Measurements from ENCODE around the gene CLCN6. TPM values are rescaled to one million over a fixed set of nuclear protein-coding genes. Genes with fewer than 3 reads are reported as not detected.

CLCN6 gene
- total RNA-seq, 1 experiment from 2014 or later = 17.4 TPM

- intact Hi-C loops (cut with micrococcal nuclease; ENCODE audit: unreplicated experiment) = no loop called here
- no TSS peak for BruUV-seq (replicated peaks)
- CTCF ChIA-PET = no interaction called here
- Mint-ChIP-seq H3K27ac (ENCODE audit: unreplicated experiment) (no peak overlapping the region), H3K36me3 (ENCODE audit: insufficient read depth, unreplicated experiment) (peaks cover 31% of the 10 kb centered on the region), H3K4me3 (ENCODE audit: low read depth, unreplicated experiment) (no peak overlapping the region), H3K4me1 (ENCODE audit: low read depth, unreplicated experiment) (peaks cover 24% of the 10 kb centered on the region), H3K9me3 (ENCODE audit: low read depth, unreplicated experiment) (no peaks in the 10 kb centered on the region), H3K27me3 (ENCODE audit: unreplicated experiment) (no peaks in the 10 kb centered on the region)
- no peak for DNase-seq
- TF ChIP-seq CTCF (IDR thresholded peaks at IDR 0.05; ENCODE audit: unreplicated experiment) = no peak
Observed at GRCh38 chr1:11795238-11795890, 10.6 kb upstream of the CLCN6 start.

- TF ChIP-seq CTCF (IDR thresholded peaks at IDR 0.05; ENCODE audit: unreplicated experiment) = no peak
- no peak for DNase-seq
- BruUV-seq (replicated peaks) = no TSS peak
- H3K27ac Mint-ChIP-seq (ENCODE audit: unreplicated experiment) = no peak overlapping the region
- intact Hi-C loops (cut with micrococcal nuclease; ENCODE audit: unreplicated experiment) = no loop called here
- CTCF ChIA-PET = no interaction called here
- H3K4me1 Mint-ChIP-seq (ENCODE audit: low read depth, unreplicated experiment) = peaks cover 24% of the 10 kb centered on the region
- no peaks in the 10 kb centered on the region for H3K27me3 Mint-ChIP-seq (ENCODE audit: unreplicated experiment)
- peaks cover 35% of the 10 kb centered on the region for H3K36me3 Mint-ChIP-seq (ENCODE audit: insufficient read depth, unreplicated experiment)
- no peak overlapping the region for H3K4me3 Mint-ChIP-seq (ENCODE audit: low read depth, unreplicated experiment)
- no peaks in the 10 kb centered on the region for H3K9me3 Mint-ChIP-seq (ENCODE audit: low read depth, unreplicated experiment)
Observed at GRCh38 chr1:11796036-11796828, 9.8 kb upstream of the CLCN6 start.

- intact Hi-C loops (cut with micrococcal nuclease; ENCODE audit: unreplicated experiment) = no loop called here
- BruUV-seq (replicated peaks) = no TSS peak
- Mint-ChIP-seq H3K4me1 (ENCODE audit: low read depth, unreplicated experiment) (peaks cover 23% of the 10 kb centered on the region), H3K36me3 (ENCODE audit: insufficient read depth, unreplicated experiment) (peaks cover 22% of the 10 kb centered on the region), H3K27me3 (ENCODE audit: unreplicated experiment) (no peaks in the 10 kb centered on the region), H3K27ac (ENCODE audit: unreplicated experiment) (no peak overlapping the region), H3K4me3 (ENCODE audit: low read depth, unreplicated experiment) (no peak overlapping the region), H3K9me3 (ENCODE audit: low read depth, unreplicated experiment) (no peaks in the 10 kb centered on the region)
- CTCF ChIA-PET = no interaction called here
- TF ChIP-seq CTCF (IDR thresholded peaks at IDR 0.05; ENCODE audit: unreplicated experiment) = no peak
- no peak for DNase-seq
Observed at GRCh38 chr1:11797525-11798216, 8.3 kb upstream of the CLCN6 start.

- CTCF ChIA-PET = no interaction called here
- Mint-ChIP-seq H3K36me3 (ENCODE audit: insufficient read depth, unreplicated experiment) (peaks cover 28% of the 10 kb centered on the region), H3K9me3 (ENCODE audit: low read depth, unreplicated experiment) (no peaks in the 10 kb centered on the region), H3K4me1 (ENCODE audit: low read depth, unreplicated experiment) (peaks cover 36% of the 10 kb centered on the region), H3K4me3 (ENCODE audit: low read depth, unreplicated experiment) (no peak overlapping the region), H3K27me3 (ENCODE audit: unreplicated experiment) (no peaks in the 10 kb centered on the region), H3K27ac (ENCODE audit: unreplicated experiment) (no peak overlapping the region)
- BruUV-seq (replicated peaks) = no TSS peak
- intact Hi-C loops (cut with micrococcal nuclease; ENCODE audit: unreplicated experiment) = no loop called here
- DNase-seq = no peak
- TF ChIP-seq CTCF (IDR thresholded peaks at IDR 0.05; ENCODE audit: unreplicated experiment) = no peak
Observed at GRCh38 chr1:11799099-11799498, 6.9 kb upstream of the CLCN6 start.

Data from Calu3 (cell line).